GM19238 (cell line): ENCODE measurements around the gene CHKA.

Experiments
- DNase-seq: peaks from one replicate; pipeline ENCODE4 v3.0.0; 2011; ENCODE audit warnings: low spot score; ENCODE audit not compliant: insufficient read length

The CHKA gene

GRCh38 chr11:68033708-68034045, 87.5 kb downstream of the CHKA start:
- no peak for DNase-seq

DNA sequence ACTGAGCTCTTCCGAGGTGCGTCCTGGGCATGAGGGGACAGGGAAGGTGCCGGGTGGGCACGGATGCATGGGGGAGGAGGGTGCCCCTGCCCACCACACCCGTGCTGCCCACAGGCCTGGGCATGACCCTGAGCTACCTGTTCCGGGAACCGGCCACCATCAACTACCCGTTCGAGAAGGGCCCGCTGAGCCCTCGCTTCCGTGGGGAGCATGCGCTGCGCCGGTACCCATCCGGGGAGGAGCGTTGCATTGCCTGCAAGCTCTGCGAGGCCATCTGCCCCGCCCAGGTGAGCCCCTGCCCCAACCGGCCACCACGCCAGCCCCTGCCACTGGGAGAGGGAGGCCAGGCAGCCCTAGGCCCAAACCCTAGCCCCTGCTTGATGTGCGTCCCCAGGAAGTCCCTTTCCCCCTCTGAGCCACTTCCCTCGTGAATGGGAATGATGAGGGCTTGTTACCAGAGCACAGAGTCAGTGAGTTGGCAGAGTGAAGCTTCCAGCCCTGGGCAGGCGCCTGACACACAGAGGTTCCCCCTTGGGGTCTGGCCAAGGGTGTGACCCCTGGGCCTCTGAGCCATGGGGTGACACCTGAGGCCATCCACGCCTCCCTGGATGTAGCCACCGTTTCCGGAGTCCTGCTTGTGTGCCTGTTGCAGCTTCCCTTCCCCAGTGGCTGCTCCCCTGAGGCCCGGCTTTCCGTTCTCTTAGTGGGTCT, 88.0 kb downstream of the CHKA start:
- DNase-seq = no peak

- no peak for DNase-seq
Observed at GRCh38 chr11:68032003-68032402, 89.2 kb downstream of the CHKA start.

- DNase-seq = no peak
Observed at GRCh38 chr11:68031144-68031464, 90.1 kb downstream of the CHKA start.

DNA sequence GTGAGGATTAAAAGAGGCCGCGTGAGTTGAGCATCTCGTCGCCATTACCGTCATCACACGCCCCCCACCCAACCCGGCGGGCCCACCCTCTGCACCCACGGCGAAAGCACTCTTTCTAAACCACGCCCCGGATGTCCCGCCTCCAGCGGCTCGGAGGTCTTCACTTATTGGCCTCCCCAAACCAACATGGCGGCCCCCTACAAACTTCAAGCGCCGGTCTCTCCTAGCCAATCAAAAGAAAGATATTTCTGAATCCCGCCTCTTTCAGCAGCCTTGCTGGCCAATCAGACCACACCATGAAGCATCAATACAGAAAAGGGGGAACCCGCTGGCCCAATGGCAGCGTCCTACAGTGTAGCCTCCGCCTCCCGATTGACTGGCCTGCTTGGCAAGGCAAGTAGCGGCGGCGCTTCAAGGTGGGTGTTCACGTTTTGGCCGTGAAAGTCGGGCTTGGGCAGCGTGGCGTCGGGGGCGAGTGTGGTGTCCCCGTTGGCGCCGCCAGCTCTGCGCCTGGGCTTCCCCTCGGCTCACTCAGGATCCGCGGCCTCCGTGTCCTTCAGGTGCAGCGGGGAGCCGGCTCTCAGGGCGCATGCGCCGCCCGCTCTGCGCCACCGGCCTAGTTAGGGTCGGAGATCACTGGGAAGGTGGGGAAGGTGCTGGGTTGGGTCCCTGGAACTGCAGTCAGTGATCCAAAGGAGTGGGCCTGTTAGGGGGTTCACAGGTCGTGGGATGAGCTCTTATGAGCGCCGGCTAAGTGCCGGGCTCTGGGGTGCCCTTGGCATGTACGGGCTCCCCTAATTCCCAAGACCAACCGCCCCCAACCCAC, 90.7 kb downstream of the CHKA start, which contains the start of gene NDUFS8:
Gene NDUFS8 (plus strand): TSS at position 364 of the 826 bp plus-strand sequence. CDS start 1,471 bp downstream, outside the sequence.
- DNase-seq = peak; percentile 100

- DNase-seq = no peak
Observed at GRCh38 chr11:68028802-68029545, 92.2 kb downstream of the CHKA start.

DNA sequence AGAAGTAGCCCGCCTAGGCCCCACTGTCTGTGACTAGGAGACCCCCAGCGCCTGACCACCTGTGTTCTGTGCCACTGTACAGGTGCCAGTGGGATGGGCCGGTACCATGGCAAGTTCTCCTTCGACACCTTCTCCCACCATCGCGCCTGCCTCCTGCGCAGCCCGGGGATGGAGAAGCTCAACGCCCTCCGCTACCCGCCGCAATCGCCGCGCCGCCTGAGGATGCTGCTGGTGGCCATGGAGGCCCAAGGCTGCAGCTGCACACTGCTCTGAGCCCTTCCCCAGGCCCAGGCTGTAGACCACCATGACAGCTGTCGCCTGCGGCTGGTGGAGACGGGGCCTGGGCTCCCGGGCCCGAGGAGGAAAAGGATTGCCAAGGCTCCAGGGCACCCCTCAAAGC, 93.5 kb downstream of the CHKA start:
- no peak for DNase-seq

DNA sequence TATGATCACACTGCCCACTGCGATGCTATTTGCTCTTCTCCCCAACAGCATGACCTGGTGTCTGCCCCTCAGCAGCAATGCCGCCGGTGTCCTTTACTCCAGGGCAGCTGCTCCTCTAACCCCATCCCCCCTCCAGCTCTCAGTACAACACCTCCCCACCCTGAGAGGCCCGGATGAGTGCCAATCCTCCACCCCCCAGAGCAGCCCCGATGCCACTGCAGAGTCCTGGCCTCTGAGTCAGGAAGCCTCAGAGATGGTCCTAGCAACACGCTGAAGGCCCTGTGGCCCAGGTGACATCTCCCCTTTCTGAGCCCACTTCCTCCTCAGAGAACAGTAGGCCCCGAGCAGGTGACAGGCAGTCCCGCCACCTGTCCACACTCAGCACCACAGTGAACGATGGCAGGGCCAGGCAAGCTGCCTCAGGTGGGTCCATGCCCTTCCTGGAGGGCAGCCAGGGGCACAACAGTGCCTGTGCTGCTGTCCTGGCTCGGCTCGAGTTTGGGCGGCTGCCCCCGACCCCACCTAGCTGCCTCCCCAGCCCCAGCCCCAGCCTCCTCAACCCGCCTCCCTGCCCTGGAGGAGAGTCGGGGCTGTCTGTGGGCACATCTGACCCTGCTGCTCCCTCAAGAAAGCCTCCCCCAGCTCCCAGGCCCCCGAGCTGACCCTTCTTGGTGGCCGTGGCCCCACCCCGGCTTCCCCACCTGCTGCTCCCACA, 94.6 kb downstream of the CHKA start:
- no peak for DNase-seq

DNA sequence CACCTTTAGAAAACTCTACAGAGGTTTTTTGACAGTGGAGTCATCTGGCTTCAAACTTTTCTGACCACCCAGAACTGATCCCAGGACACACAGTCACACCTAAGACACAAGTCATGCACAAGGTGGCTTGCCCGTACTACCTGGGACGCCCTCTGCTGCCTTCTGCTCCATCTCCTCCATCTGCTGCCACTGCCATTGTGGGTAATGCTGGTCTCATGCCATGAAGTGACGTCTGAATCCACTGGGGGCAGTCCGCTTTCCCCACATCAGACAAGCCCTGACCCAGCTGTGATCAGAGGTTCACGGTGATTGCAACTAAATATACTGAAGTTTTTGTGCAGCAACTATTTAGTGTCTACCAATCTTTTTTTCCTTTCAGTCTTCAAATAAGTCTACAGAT, 96.1 kb downstream of the CHKA start:
- no peak for DNase-seq

DNA sequence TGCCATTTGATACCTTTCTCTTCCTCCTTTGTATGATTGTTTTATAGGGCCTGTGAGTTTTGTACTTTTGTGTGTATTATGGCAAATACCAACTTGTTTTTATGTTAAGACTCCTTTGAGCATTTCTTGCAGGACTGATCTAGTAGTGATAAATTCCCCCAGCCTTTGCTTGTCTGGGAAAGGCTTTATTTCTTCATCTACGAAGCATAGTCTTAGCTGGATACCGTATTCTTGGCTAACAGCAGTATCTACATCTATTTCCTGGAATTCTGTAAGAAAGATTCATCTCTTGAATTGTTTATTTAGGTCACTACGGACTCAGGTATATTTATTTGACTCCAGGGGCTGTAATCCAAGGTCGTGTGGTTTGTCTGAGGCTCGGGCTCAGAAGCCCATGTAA, 96.7 kb downstream of the CHKA start:
- DNase-seq = no peak

GRCh38 chr11:68022531-68022930, 98.7 kb downstream of the CHKA start:
- no peak for DNase-seq

GRCh38 chr11:68021167-68021787, 99.9 kb downstream of the CHKA start:
- no peak for DNase-seq

GRCh38 chr11:68020575-68020974, 100.6 kb downstream of the CHKA start:
- no peak for DNase-seq

DNA sequence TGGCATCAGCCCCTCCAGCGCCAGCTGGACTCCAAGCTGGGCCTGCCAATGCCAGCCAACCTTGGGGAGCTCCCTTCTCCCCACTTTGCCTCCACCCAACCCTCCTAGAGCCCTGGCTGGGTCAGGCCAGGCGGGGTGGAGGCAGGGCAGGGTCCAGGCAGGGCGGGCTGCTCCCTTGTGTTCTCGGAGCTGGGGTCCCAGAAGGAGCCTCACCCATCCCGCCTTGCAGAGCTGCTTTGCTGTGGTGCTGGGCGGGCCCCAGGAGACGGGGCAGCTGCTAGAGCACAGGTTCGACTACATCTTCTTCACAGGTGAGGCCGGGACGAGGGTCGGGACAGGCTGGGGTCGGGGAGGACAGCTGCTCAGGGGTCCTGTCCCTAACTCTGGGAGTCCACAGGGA, 101.7 kb downstream of the CHKA start:
- no peak for DNase-seq

DNA sequence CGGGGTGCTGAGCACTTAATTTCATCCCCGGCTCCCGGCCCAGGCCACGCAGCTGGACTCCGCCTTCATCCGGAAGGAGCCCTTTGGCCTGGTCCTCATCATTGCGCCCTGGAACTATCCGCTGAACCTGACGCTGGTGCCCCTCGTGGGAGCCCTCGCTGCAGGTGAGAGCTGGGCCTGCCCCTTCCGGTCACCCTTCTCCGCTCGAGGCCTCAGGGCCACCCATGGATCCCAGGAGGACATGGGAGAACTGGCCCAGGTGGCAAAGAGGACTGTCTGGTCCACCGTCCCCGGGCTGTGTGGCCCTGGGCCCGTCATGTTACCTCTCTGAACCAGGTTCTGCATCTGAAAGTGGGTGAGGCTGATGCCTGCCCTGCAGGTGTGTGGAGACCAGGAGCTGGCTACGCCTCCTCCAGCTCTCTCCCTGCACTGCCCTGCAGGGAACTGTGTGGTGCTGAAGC, 102.4 kb downstream of the CHKA start:
- no peak for DNase-seq

GRCh38 chr11:68017980-68018729, 103.0 kb downstream of the CHKA start:
- DNase-seq = no peak

- no peak for DNase-seq
Observed at GRCh38 chr11:68016904-68017817, 104.0 kb downstream of the CHKA start.

DNA sequence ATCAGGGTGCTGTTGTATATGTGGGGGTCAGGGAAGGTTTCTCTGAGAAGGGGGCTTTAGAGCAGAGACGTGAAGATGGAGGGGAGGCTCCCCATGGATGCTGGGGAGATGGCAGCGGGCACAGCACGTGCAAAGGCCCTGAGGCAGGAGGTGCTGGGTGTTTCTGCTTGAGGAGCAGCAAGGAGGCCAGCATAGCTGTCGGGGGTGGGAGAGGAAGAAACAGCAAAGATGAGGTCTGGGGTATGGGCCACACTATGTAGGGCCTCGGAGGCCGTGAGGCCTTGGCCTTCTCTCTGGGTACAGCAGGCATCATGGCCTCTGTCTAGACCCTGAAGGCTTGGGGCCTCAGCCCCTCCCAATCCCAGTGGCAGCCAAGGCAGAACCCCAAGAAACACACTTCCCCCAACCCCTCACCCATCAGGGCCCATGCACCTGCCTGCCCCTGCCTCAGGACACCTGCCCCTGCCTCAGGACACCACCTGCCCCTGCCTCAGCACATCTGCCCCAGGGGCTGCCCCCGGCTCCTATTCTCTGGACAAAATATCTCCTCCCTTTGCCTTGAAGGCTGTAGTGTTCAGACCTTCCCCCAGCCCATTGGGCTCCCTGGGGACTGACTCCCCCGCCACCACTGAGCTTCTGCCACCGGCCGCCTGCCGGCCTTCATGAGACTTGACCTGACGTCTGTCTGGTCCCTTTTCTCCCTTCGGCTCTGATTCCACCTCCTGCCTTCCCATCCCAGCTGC, 104.9 kb downstream of the CHKA start:
- DNase-seq = no peak

- DNase-seq = no peak
Observed at GRCh38 chr11:68015467-68015866, 105.7 kb downstream of the CHKA start.
